Measurements from ENCODE around the gene EPHB4. TPM values are rescaled to one million over a fixed set of nuclear protein-coding genes. Genes with fewer than 3 reads are reported as not detected.

EPHB4 gene
- total and polyA plus RNA-seq, 2 donors (not counting 3 experiments of a cell fraction or from before 2014, with no cell fraction given): 193 to 274 TPM

DNA sequence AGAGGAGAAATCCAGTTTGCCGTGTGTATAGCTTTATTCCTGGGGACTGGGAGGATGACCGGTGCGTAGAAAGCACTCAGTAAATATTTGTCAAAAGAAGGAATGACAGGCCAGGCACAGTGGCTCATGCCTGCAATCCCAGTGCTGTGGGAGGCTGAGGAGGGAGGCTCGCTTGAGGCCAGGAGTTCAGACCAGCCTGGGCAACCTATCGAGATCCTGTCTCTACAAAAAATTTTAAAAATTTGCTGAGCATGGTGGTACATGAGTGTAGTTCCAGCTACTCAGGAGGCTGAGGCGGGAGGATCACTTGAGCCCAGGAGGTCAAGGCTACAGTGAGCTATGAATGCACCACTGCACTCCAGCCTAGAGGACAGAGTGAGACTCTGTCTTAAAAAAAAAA, 15.8 kb downstream of the EPHB4 start:
- POLR2A ChIA-PET: interaction anchor here (0.7 kb wide), 4 partner anchors 10 to 379 kb away, joined by 3 to 4 read pairs (median 4); no protein-coding TSS in a partner anchor
- Histone ChIP-seq H3K79me2 (ENCODE audit: control insufficient read depth, insufficient read depth, low read length) (peaks cover 13% of the 10 kb centered on the region), H3K27me3 (ENCODE audit: control insufficient read depth in 2 of 2, insufficient read depth in 2 of 2, low read length in 2 of 2) (no peaks in the 10 kb centered on the region), H3K4me2 (ENCODE audit: insufficient read depth, low read length) (no peak overlapping the region), H3K4me1 (ENCODE audit: control insufficient read depth, extremely low read depth, insufficient read depth, low read length) (peaks cover under 1% of the 10 kb centered on the region), H3K36me3 (ENCODE audit: control insufficient read depth in 2 of 2, extremely low read depth in 1 of 2, insufficient read depth in 2 of 2, low read length in 2 of 2) (peaks cover 37 to 76% of the 10 kb centered on the region in 2 experiments), H2AFZ (ENCODE audit: low read depth, low read length) (no peak overlapping the region), H3K4me3 (replicated peaks in 1 of 3; ENCODE audit: insufficient read depth in 1 of 3, low read depth in 1 of 3, low read length in 3 of 3) (no peak overlapping the region), H3K27ac (ENCODE audit: insufficient read depth, low read depth, low read length) (no peak overlapping the region), H4K20me1 (replicated peaks; ENCODE audit: control insufficient read depth, extremely low read depth, insufficient read depth, low read length) (peaks cover 3% of the 10 kb centered on the region), H3K9me3 (replicated peaks; ENCODE audit: control insufficient read depth, insufficient read depth, low read length) (no peaks in the 10 kb centered on the region), H3K9me1 (replicated peaks; ENCODE audit: control insufficient read depth, extremely low read depth, insufficient read depth, low read length) (no peaks in the 10 kb centered on the region), H3K9ac (replicated peaks; ENCODE audit: extremely low read depth, insufficient read depth, low read length) (no peak overlapping the region)
- BruUV-seq (replicated peaks): no TSS peak
- CTCF ChIA-PET: interaction anchor here (1.3 to 2.9 kb wide), 4 partner anchors 11 to 106 kb away, joined by 4 to 14 read pairs (median 5); partner anchors contain the start of genes POP7 and SLC12A9
- DNase-seq (ENCODE audit: low read depth, low spot score): no peak
- dilution Hi-C loops (cut with MboI; ENCODE audit: extremely low pct_ligation_motif_present, low sequenced_read_pairs): no loop called here
- TF ChIP-seq POLR2A (IDR thresholded peaks at IDR 0.05; ENCODE audit: low read depth, low read length) (no peak), POLR2AphosphoS5 (IDR thresholded peaks at IDR 0.05; ENCODE audit: insufficient read depth, low read depth, low read length) (no peak), GATA2 (IDR thresholded peaks at IDR 0.05; ENCODE audit: insufficient read depth, insufficient read length, low read depth, low read length) (no peak), EZH2 (IDR thresholded peaks at IDR 0.05; ENCODE audit: borderline replicate concordance, low read depth, low read length, severe bottlenecking) (no peak), FOS (IDR thresholded peaks at IDR 0.05; ENCODE audit: borderline replicate concordance, insufficient read depth, low read length) (no peak), JUN (IDR thresholded peaks at IDR 0.05; ENCODE audit: borderline replicate concordance, insufficient read depth, insufficient read length, low read depth) (no peak), MYC (IDR thresholded peaks at IDR 0.05; ENCODE audit: low read depth, low read length) (no peak)
- TF ChIP-seq, protein P1, sequence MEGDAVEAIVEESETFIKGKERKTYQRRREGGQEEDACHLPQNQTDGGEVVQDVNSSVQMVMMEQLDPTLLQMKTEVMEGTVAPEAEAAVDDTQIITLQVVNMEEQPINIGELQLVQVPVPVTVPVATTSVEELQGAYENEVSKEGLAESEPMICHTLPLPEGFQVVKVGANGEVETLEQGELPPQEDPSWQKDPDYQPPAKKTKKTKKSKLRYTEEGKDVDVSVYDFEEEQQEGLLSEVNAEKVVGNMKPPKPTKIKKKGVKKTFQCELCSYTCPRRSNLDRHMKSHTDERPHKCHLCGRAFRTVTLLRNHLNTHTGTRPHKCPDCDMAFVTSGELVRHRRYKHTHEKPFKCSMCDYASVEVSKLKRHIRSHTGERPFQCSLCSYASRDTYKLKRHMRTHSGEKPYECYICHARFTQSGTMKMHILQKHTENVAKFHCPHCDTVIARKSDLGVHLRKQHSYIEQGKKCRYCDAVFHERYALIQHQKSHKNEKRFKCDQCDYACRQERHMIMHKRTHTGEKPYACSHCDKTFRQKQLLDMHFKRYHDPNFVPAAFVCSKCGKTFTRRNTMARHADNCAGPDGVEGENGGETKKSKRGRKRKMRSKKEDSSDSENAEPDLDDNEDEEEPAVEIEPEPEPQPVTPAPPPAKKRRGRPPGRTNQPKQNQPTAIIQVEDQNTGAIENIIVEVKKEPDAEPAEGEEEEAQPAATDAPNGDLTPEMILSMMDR (IDR thresholded peaks at IDR 0.05; ENCODE audit: extremely low read depth in 1 of 2, insufficient read depth in 1 of 2, low read depth in 1 of 2, low read length in 2 of 2): no peak
- TF ChIP-seq, protein P2, sequence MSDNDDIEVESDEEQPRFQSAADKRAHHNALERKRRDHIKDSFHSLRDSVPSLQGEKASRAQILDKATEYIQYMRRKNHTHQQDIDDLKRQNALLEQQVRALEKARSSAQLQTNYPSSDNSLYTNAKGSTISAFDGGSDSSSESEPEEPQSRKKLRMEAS (IDR thresholded peaks at IDR 0.05; ENCODE audit: insufficient read depth, insufficient read length): no peak
- intact Hi-C loops (cut with micrococcal nuclease): no loop called here
- FAIRE-seq: no peak

Data from endothelial cell of umbilical vein (primary cell).